K562 (cell line): ENCODE results near the gene HIVEP3. TPM values are rescaled to one million over a fixed set of nuclear protein-coding genes. Genes with fewer than 3 reads are reported as not detected.
A peak's percentile ranks its signal among the peaks of the same experiment; 100 is the strongest.

ENCODE experiments used
- ASH1L ChIP-seq: fragments of 450-650 bp; IDR thresholded peaks from 2 replicates; pipeline ENCODE4 v1.6.1; 2018; ENCODE audit warnings: borderline replicate concordance, mild to moderate bottlenecking, low read depth; ENCODE audit not compliant: partially characterized antibody
- BCL6 ChIP-seq: fragments of 250-450 bp; sonication (Bioruptor Pico); IDR thresholded peaks from 2 replicates; pipeline ENCODE4 v1.4.0; 2020
- GABPA ChIP-seq: fragments of 200-800 bp; sonication (Bioruptor generic); conservative IDR thresholded peaks from 2 replicates; pipeline ENCODE4 v1.6.1; 2016; ENCODE audit warnings: low read depth, missing genetic modification characterization, missing compliant biosample characterization
- IRF2 ChIP-seq: sonication (generic); formaldehyde crosslinking; IDR thresholded peaks from 2 replicates; pipeline ENCODE4 v1.8.1; 2022; ENCODE audit warnings: mild to moderate bottlenecking, missing genetic modification reagents
- JUND ChIP-seq, 2 experiments: IDR thresholded peaks; 2 replicates in 1 of 2; 3 replicates in 1 of 2; pipeline ENCODE4 v1.6.1; 2011; ENCODE audit warnings: borderline replicate concordance in 2 of 2, low read depth in 2 of 2, low read length in 2 of 2, improper control_type of control experiment in 1 of 2, missing biosample characterization in 1 of 2, missing genetic modification characterization in 1 of 2, missing genetic modification reagents in 1 of 2
- KLF13 ChIP-seq: fragments of 450-650 bp; IDR thresholded peaks from 2 replicates; pipeline ENCODE4 v1.6.1; 2016; ENCODE audit warnings: missing genetic modification characterization, low read depth, mild to moderate bottlenecking, missing compliant biosample characterization, moderate library complexity, borderline replicate concordance
- NELFE ChIP-seq: IDR thresholded peaks from 2 replicates; pipeline ENCODE4 v1.6.1; 2011; ENCODE audit warnings: mild to moderate bottlenecking; ENCODE audit not compliant: insufficient read depth, insufficient read length
- RBFOX2 ChIP-seq: fragments of 200-400 bp; formaldehyde crosslinking; IDR thresholded peaks from 2 replicates; pipeline ENCODE4 v1.6.1; 2017; ENCODE audit warnings: low read depth, mild to moderate bottlenecking, low read length, moderate library complexity
- SMARCA5 ChIP-seq: fragments of 450-650 bp; IDR thresholded peaks from 2 replicates; pipeline ENCODE4 v1.6.1; 2016
- TGIF2 ChIP-seq: sonication (generic); formaldehyde crosslinking; IDR thresholded peaks from 2 replicates; pipeline ENCODE4 v1.8.1; 2022; ENCODE audit warnings: mild to moderate bottlenecking, missing genetic modification reagents, moderate library complexity
- XRCC4 ChIP-seq: IDR thresholded peaks from one replicate; pipeline ENCODE4 v1.6.1; 2011; ENCODE audit not compliant: insufficient read depth, insufficient read length; ENCODE audit errors: extremely low read depth
- ZFX ChIP-seq: sonication (generic); formaldehyde crosslinking; IDR thresholded peaks from 2 replicates; pipeline ENCODE4 v1.8.0; 2022; ENCODE audit warnings: mild to moderate bottlenecking, missing genetic modification reagents, moderate library complexity
- ZNF277 ChIP-seq: fragments of 250-450 bp; sonication (Bioruptor Pico); IDR thresholded peaks from 2 replicates; pipeline ENCODE4 v1.8.0; 2022; ENCODE audit warnings: inconsistent platforms, mild to moderate bottlenecking, moderate library complexity, borderline replicate concordance
- ZNF354B ChIP-seq: fragments of 250-450 bp; sonication (Bioruptor Pico); IDR thresholded peaks from 2 replicates; pipeline ENCODE4 v1.4.0; 2020
- ZNF75A ChIP-seq: fragments of 450-650 bp; formaldehyde crosslinking; IDR thresholded peaks from 2 replicates; pipeline ENCODE4 v1.4.0; 2020; ENCODE audit warnings: mild to moderate bottlenecking
- ZSCAN32 ChIP-seq: fragments of 450-650 bp; formaldehyde crosslinking; IDR thresholded peaks from 2 replicates; pipeline ENCODE4 v1.4.0; 2020; ENCODE audit warnings: mild to moderate bottlenecking, moderate library complexity
- polyA plus RNA-seq, 8 experiments: library from polyadenylated mRNA; depleted of rRNA in 4 of 8; stranded (reverse) in 5 of 8; unstranded in 3 of 8; fragments of >200 nt; fragmentation: Nextera tagmentation in 2 of 8; fragmentation: Illumina TruSeq in 1 of 8; extraction: Ambion mirVana in 2 of 8; extraction: Trizol in 1 of 8; gene quantifications; 2 replicates each; pipeline versions ENCODE4 v1.2.1 to v1.2.3, GENCODE V29; 2011 to 2014; ENCODE audit warnings: inconsistent platforms in 1 of 8, missing spikeins in 1 of 8
- total RNA-seq, 7 experiments: library from RNA; depleted of rRNA in 6 of 7; stranded (reverse); fragments of >200 nt in 6 of 7; fragmentation: Illumina TruSeq in 2 of 7; extraction: Trizol in 2 of 7; gene quantifications; 2 replicates each; pipeline versions ENCODE4 v1.2.1 to v1.2.3, GENCODE V29; 2011 to 2021; ENCODE audit warnings: low replicate concordance in 1 of 7
- TF ChIP-seq, protein P1 (sequence below), 2 experiments: fragments of 450-650 bp; conservative IDR thresholded peaks; 2 replicates each; pipeline ENCODE4 v1.6.1; 2017; ENCODE audit warnings: mild to moderate bottlenecking in 2 of 2, moderate library complexity in 2 of 2
- TF ChIP-seq, protein P2 (sequence below): sonication (generic); formaldehyde crosslinking; IDR thresholded peaks from 2 replicates; pipeline ENCODE4 v1.8.0; 2023; ENCODE audit warnings: missing genetic modification reagents, mild to moderate bottlenecking, borderline replicate concordance

The HIVEP3 gene
- total and polyA plus RNA-seq, 9 of the 15 experiments (the other 6 are each of a cell fraction or from before 2014, with no cell fraction given): 0.09 to 0.58 (median 0.34) TPM; not detected in 1

- TF ChIP-seq, protein P1, sequence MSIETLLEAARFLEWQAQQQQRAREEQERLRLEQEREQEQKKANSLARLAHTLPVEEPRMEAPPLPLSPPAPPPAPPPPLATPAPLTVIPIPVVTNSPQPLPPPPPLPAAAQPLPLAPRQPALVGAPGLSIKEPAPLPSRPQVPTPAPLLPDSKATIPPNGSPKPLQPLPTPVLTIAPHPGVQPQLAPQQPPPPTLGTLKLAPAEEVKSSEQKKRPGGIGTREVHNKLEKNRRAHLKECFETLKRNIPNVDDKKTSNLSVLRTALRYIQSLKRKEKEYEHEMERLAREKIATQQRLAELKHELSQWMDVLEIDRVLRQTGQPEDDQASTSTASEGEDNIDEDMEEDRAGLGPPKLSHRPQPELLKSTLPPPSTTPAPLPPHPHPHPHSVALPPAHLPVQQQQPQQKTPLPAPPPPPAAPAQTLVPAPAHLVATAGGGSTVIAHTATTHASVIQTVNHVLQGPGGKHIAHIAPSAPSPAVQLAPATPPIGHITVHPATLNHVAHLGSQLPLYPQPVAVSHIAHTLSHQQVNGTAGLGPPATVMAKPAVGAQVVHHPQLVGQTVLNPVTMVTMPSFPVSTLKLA (conservative IDR thresholded peaks at IDR 0.05): no peak
- TF ChIP-seq ZSCAN32 (peak; percentile 24; the same call in 1 of the 2 replicates), ZNF277 (no peak), KLF13 (tag) (no peak), JUND (IDR thresholded peaks at IDR 0.05; ENCODE audit: borderline replicate concordance, low read depth, low read length) (0 out of 2 replicates have a peak, but pooled peaks have one; percentile 6), JUND (tag; IDR thresholded peaks at IDR 0.05; ENCODE audit: borderline replicate concordance, low read depth, low read length) (no peak), BCL6 (no peak), ZNF354B (no peak), TGIF2 (CRISPR knock-in tag) (no peak), SMARCA5 (no peak), IRF2 (no peak), ASH1L (no peak), GABPA (tag) (peak; percentile 42; the same call in 1 of the 2 replicates), ZFX (no peak), NELFE (no peak), RBFOX2 (peak; percentile 59), XRCC4 (no peak), ZNF75A (no peak)
- TF ChIP-seq, protein P2, sequence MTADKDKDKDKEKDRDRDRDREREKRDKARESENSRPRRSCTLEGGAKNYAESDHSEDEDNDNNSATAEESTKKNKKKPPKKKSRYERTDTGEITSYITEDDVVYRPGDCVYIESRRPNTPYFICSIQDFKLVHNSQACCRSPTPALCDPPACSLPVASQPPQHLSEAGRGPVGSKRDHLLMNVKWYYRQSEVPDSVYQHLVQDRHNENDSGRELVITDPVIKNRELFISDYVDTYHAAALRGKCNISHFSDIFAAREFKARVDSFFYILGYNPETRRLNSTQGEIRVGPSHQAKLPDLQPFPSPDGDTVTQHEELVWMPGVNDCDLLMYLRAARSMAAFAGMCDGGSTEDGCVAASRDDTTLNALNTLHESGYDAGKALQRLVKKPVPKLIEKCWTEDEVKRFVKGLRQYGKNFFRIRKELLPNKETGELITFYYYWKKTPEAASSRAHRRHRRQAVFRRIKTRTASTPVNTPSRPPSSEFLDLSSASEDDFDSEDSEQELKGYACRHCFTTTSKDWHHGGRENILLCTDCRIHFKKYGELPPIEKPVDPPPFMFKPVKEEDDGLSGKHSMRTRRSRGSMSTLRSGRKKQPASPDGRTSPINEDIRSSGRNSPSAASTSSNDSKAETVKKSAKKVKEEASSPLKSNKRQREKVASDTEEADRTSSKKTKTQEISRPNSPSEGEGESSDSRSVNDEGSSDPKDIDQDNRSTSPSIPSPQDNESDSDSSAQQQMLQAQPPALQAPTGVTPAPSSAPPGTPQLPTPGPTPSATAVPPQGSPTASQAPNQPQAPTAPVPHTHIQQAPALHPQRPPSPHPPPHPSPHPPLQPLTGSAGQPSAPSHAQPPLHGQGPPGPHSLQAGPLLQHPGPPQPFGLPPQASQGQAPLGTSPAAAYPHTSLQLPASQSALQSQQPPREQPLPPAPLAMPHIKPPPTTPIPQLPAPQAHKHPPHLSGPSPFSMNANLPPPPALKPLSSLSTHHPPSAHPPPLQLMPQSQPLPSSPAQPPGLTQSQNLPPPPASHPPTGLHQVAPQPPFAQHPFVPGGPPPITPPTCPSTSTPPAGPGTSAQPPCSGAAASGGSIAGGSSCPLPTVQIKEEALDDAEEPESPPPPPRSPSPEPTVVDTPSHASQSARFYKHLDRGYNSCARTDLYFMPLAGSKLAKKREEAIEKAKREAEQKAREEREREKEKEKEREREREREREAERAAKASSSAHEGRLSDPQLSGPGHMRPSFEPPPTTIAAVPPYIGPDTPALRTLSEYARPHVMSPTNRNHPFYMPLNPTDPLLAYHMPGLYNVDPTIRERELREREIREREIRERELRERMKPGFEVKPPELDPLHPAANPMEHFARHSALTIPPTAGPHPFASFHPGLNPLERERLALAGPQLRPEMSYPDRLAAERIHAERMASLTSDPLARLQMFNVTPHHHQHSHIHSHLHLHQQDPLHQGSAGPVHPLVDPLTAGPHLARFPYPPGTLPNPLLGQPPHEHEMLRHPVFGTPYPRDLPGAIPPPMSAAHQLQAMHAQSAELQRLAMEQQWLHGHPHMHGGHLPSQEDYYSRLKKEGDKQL (CRISPR knock-in tag): no peak
Observed at GRCh38 chr1:41919764-41920397, 1.2 kb upstream of the HIVEP3 start (continued).
